D721Med (cell line): ENCODE data around the gene SLC39A11.
"Not testable (repeated sequence)": the region's sequence is repeated elsewhere in the genome, so short reads cannot be mapped to it uniquely, and the experiment has no call there.

Experiments
- DNase-seq: peaks from one replicate; pipeline ENCODE4 v3.0.0; 2011; ENCODE audit warnings: low spot score; ENCODE audit not compliant: insufficient read length
- FAIRE-seq: peaks from 2 replicates; lab custom pipeline; 2011; peaks lifted over from hg19 to GRCh38; lab: Jason Lieb, UNC
- CTCF ChIP-seq: IDR thresholded peaks from 2 replicates; pipeline ENCODE4 v1.5.1; 2012; ENCODE audit warnings: mild to moderate bottlenecking, control low read depth; ENCODE audit not compliant: insufficient read depth; ENCODE audit errors: missing control alignments

Gene SLC39A11

DNA sequence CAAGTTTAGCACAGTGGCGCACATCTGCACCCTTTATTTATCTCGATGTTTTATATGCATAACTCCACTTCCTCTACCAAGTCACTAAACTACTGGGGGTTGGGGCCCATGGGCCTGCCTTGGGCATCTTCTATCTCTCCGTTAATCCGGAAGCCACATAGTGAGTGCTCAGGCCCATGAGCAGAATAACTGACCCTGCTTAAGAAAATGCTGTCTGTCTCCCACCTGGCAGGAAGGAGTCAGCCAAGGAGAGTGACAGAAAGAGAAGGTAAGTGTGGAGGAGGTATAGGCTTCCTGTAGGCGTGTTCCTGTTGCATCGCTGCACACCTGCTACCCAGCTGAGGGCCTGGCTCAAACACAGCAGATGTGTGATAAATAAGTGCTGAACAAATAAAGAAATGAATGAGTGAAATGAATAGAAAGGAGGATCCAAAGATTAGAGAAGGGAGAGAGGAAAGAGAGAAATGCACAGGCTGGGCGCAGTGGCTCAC is 320.1 kb downstream of the SLC39A11 start:
- DNase-seq (no peak), FAIRE-seq (no peak)
- TF ChIP-seq CTCF: no peak

- DNase-seq: no peak
- no peak for TF ChIP-seq CTCF
- FAIRE-seq: no peak
These were observed 320.8 kb downstream of the SLC39A11 start for GRCh38 chr17:72771734-72772133.

- no peak for DNase-seq
- FAIRE-seq: no peak
- TF ChIP-seq CTCF: no peak
These were observed 325.6 kb downstream of the SLC39A11 start for GRCh38 chr17:72766761-72767356.

DNA sequence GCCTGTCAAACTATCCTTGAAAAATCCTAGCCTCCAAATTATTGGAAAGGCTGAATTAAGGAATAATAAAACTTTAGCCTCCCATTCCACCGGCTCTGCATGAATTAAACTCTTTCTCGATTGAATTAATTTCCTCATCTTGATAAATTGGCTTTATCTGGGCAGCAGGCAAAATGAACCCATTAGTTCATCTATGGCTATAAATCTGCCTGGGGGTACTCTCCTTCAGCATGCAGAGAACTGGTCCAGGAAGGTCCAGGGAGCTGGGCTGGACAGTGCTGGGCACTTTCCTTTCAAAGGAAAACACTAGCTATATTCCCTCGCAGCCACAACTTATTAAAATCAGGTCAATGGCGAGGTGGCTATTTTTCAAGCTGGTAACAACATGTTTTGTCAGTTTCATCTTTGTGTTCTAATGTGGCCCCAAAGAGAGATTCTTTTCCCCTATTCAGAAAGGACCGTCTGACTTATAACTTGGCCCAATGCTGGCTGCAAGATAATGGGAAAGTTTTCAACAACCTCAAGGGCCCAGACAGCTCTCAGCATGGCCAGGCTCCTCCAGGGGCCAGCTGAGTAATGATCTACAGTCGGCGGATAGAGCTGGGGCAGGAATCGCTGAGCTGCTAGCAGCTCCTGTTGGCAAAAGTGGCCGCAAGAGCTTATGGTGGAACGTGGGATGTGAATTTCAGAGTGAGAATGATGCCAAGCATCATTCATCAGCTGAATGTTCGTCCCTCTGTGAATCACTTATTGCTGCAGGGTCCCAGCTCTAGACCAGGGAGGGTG is 326.9 kb downstream of the SLC39A11 start:
- no peak for DNase-seq
- no peak for TF ChIP-seq CTCF
- no peak for FAIRE-seq

DNA sequence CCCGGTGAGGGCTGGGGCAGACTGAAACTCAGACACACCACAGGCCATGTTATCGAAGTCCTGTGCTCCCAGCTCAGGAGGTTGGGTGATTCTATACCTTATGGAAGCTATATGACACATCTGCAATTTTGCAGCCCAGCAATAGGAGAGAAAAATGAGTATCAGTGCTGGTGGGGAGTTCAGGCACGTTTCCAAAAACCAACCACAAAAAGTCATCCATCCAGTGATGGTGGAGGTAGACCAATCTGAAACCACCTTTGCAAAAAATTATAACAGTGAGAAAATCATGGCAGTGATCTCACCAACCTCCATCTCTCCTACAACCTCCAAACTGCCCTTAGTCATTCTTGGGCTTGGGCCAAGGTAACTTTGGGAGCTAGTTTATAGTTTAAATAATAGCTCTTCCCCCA is 327.9 kb downstream of the SLC39A11 start:
- no peak for DNase-seq
- FAIRE-seq: no peak
- no peak for TF ChIP-seq CTCF

DNA sequence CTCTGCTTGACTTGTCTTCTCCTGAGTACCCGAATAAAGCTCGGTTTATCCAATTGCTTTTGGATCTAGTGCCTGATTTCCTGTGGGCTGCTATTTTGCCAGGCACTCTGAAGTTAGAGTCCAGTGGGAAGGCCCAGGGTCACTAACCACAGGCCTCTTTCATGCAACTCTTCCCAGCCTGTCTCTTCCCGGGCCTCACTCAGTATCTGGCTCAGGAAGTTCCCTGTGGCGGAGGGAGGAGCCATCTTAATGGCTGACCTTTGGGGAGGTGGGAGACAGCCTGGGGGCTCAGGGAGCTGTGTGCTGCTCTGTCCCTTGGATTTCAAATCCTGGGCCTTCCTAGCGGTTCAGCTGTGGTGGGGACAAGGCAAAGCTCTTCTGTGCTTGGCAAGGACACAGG is 328.5 kb downstream of the SLC39A11 start:
- no peak for TF ChIP-seq CTCF
- no peak for DNase-seq
- FAIRE-seq: no peak

- not testable (repeated sequence) for DNase-seq, FAIRE-seq
These were observed 330.5 kb downstream of the SLC39A11 start for GRCh38 chr17:72761893-72762575.
